DMS 273 treated with DMSO at 0.1 percent for 48 hours (cell line): ENCODE measurements around the gene RPUSD1.
"Not testable (repeated sequence)": the region's sequence is repeated elsewhere in the genome, so short reads cannot be mapped to it uniquely, and the experiment has no call there.

Source experiments
- DNase-seq: peaks from one replicate; lab custom pipeline; 2025; lab: John Stamatoyannopoulos, UW

Gene RPUSD1

DNA sequence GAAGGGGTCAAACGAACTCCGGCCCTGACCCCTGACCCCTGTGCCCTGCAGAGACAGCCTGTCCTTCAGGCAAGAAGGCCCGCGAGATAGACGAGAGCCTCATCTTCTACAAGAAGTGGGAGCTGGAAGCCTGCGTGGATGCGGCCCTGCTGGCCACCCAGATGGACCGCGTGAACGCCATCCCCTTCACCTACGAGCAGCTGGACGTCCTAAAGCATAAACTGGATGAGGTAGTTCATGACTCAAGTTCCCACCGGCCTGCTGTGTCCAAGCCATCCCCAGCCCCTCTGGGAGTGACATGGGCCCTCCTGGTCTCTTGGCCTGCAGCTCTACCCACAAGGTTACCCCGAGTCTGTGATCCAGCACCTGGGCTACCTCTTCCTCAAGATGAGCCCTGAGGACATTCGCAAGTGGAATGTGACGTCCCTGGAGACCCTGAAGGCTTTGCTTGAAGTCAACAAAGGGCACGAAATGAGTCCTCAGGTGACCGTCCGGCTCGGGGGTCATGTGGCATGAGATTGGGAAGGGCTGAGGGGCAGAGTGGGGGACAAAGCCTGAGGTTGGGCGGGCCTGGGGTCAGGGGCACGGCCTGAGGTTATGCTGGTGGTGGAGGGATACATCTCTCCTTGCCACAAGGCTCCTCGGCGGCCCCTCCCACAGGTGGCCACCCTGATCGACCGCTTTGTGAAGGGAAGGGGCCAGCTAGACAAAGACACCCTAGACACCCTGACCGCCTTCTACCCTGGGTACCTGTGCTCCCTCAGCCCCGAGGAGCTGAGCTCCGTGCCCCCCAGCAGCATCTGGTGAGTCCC, 22.0 kb downstream of the RPUSD1 start:
- DNase-seq: no peak

DNA sequence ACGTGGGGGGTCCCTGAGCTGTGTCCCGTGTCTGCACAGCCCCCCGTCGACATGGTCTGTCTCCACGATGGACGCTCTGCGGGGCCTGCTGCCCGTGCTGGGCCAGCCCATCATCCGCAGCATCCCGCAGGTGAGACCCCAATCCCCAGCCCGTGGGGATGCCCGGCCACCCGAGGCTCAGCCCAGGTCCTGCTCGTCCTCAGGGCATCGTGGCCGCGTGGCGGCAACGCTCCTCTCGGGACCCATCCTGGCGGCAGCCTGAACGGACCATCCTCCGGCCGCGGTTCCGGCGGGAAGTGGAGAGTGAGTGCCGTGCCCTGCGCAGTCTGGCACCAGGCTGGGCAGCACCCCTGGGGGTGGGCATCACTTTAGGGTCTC, 22.7 kb downstream of the RPUSD1 start:
- no peak for DNase-seq

GRCh38 chr16:764848-765487, 23.2 kb downstream of the RPUSD1 start:
- no peak for DNase-seq

DNA sequence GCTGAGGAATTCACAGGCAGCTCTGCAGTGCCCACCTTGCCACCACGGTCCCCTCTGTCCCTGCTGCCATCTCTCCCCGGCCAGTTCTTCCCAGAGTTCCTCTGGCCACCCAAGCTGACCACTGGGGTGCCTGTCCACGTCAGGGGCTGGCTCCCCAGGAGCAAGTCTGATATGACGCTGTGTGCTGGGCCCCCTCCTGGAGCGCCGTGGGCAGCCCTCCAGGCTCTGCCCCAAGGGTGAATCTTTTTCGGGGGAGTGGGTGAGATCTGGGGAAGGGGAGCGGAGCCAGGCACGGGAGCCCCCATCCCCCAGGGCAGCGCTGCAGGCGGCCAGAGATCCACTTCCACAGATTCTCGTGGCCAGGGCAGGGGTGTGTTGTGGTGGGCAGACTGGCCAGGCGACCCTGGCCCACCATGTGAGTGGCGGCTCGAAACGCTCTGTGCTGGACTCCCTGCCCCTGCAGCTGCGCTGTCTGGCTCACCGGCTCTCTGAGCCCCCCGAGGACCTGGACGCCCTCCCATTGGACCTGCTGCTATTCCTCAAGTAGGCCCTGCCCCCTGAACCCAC, 23.9 kb downstream of the RPUSD1 start:
- no peak for DNase-seq

DNA sequence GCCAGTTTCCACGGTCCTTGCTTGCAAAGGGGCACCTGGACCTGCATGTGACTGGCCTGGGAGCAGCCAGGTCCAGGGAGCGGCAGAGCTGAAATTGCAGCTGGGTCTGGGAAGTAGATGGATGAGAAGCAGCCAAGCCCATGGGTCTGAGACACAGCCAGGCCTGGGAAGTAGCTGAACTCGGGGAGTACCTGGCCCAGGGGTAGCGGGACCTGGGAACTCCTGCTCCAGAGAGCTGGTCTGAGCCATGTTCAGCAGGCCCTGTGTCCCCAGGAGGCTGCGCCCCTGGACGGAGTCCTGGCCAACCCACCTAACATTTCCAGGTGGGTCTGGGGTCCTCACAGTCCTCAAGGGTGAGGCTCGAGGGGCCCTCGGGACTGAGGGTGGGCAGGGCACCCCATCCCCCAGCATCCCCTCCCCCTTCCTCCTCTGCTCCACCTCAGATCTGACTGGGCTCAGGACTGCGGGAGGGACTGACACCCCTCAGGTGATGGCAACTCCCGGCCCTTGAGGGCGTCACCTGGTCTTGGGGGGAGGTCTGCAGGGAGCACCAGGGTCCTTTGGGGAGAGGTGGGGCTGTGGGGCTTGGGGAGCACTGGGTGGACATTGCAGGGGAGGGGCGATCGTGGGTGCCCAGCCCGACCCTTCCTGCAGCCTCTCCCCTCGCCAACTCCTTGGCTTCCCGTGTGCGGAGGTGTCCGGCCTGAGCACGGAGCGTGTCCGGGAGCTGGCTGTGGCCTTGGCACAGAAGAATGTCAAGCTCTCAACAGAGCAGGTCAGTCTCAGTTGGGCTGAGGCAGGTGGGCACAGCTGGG, 24.6 kb downstream of the RPUSD1 start:
- no peak for DNase-seq

DNA sequence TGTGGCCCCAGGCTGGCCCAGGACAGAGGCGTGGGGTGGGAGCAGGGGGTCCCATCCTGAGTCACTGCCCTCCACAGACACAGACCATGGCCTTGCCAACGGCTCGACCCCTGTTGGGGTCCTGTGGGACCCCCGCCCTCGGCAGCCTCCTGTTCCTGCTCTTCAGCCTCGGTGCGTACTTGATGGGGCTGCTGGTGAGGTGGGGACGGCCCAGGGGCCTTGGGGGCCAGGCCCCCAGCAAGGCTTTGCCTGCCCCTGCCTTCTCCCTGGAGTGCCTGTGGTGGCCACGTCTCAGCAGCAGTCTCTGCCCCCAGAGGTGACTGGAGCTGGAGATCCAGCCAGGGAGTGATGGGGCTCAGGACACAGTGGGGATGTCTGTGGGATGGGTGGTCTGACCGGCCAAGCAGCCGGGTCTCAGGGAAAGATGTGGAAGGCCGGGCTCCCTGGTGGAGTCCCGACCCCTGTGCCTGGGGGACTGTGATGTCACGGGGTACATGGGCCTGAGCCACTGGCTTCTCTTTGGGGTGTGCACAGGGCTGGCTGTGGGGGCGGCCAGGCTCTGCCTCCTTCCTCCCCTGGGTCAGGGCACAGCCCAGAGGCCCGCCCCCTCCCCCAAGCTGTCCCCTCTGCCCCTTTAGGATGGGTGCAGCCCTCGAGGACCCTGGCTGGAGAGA, 25.4 kb downstream of the RPUSD1 start:
- no peak for DNase-seq

DNA sequence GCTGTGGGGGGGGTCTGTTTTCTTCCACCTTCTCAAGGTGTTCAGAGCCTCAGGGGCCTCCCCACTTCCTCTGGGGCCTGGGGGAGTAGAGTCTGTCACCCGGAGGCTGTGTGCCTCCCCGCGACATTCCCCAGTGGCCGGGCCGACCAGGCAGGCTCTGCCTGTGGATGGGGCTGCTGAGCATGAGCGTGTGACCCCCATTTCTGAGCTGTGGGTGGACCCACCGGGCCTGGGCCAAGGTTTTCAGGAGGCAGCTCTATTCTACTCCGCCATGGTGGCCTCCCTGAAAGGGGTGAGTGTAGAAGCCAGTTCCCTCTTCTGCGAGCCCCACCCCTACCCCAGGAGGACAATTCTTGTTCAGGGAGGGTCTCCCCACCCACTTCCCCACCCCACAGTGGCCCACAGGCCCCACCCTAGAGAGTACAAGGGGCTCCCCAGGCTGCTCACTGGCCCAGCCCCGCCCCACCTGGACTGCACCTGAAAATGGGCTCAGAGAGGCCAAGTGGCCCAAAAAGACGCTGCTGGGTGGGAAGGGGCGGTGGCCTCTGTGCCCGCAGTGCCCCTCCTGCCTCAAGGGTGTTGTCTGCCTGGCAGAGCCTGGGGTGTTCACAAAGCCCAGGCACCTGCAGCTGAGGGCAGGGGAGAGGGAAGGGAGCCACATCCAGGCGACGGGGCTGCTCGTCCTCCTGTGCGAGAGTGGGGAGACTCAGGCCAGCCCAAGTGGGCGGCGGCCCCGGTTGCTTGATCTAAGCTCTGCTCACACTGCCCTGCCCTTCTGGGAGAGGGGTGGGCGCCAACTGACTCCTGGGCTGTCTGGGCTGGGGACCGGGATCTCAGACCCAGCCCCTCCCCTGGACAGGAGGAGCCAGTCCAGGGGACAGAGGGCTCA, 26.3 kb downstream of the RPUSD1 start:
- DNase-seq: no peak

- no peak for DNase-seq
These were observed 27.4 kb downstream of the RPUSD1 start, which contains the start of gene MSLN for GRCh38 chr16:760545-761343. TSS of gene MSLN (plus strand) at chr16:760734. CDS start at chr16:762681, 1,947 bp downstream.

DNA sequence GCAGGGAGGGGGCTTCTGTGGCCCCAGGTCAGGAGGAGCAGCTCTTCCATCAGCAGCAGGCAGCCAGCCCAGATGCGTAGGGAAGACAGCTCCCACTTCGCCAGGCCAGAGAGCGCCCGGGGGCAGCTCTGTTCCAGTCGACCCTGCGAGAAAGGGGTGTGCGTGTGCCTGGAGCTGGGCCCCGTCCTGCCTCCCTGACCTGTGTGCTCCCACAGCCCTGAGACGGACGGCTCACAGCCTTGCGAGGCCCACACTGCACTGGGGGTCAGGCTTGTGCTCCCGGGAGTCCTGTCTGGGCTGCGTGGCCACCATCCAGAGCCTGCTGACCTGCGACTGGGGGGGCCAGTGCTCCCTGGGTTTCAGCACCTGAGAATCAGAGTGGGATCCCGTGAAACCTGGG, 28.1 kb downstream of the RPUSD1 start:
- DNase-seq: no peak

GRCh38 chr16:759110-759910, 28.9 kb downstream of the RPUSD1 start:
- DNase-seq: no peak

GRCh38 chr16:756428-756827, 31.8 kb downstream of the RPUSD1 start:
- no peak for DNase-seq

DNA sequence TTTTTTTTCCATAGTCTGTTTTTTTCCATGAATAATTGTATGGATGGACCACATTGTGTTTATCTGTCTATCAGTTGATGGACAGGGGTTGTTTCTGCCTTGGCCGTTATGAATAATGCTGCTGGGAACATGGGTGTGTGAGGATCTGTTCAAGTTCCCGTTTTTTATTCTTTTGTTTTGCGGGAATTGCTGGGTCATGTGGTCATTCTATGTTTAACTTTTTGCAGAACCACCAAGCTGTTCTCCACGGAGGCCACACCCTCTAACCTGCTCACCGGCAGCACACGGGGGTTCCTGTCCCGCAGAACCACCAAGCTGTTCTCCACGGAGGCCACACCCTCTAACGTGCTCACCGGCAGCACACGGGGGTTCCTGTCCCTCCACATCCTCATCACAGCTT, 33.5 kb downstream of the RPUSD1 start:
- DNase-seq: no peak

GRCh38 chr16:754121-754607, 34.0 kb downstream of the RPUSD1 start:
- DNase-seq: not testable (repeated sequence)

DNA sequence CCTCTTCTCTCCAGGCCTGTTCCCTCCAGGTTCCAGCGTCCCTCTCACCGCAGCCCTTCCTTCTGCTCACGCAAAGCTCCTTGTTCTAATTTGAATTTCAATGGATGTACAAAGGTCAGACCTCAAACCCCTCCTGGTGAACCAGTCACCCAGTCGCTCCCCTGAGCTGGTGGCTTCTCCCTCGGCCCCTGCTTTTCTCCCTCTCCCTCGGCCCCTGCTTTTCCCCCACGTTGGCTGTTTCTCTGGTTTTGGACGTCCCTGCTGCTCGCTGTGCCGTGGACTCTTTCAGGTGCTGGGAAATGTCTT, 36.2 kb downstream of the RPUSD1 start:
- no peak for DNase-seq

DNA sequence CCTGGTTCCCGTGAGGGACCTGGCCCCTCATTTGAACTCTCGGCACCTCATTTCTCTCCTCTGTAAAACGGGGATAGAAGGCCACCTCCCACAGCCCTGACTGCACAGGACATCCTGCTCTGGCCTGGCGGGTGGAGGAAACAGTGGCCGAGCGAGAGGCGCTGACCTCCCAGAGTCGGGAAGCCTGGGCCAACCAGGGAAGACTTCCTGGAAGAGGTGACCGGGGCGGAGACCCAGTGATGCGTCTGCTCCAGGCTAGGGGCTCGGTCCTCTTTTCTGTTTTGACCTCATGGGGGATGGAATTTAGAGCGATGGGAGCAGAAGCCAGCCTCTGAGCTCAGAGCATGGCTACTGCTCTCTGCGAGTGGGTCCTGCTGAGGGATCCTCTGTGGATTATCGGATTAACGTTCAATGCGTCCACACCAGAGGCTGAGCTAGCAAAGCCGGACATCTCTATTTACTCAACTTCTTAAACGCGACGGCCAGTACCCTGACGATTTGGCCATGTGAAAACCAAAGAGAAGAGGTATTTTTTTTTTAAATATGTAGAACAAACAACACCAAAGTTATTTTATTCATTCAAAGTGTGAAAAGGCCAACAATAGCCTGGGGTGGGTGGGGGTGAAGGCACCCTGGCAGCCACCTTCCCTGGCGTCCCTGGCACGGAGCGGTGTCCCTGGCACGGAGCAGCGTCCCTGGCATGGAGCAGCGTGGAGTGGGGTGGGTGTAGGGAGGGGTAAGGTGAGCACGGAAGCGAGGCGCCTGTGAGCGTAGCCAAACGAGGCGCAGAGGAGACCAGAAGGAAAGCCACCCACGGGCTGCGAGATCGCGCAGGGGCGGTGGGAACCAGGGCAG, 36.8 kb downstream of the RPUSD1 start:
- no peak for DNase-seq

DNA sequence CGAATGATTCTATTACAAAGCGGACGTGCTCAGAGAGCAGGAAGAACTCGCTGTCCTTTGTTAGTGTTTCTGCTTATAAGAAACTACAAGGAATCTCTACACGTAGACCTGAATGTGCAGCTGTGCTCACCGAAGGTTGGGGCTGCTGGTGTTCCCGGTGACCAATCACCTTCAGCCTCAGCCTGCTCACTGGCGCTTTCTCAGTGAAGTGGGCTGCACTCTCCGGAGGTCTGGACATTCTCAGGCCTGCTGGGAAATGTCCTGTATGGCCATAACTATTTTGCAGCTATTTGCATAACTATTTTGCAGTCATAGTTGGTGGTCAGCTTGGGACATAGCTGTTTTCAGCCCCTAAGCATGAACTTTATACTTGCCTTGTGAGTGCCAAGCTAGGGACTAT, 37.7 kb downstream of the RPUSD1 start:
- DNase-seq: no peak

DNA sequence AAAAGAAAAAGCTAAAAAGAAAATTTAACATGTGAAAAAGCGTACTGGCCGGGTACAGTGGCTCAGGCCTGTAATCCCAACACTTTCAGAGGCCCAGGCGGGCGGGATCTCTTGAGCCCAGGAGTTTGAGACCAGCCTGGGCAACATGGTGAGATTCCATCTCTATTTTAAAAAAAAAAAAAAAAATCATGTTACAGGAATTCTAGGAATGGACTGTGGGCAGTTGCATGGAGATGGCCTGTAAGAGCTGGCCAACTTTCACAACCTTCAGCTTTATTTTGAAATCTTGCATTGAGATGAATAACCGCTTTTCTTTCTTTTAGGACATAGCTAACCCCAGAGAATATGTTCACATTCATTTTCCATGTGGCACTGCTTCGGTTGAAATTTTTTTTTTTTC, 39.2 kb downstream of the RPUSD1 start:
- no peak for DNase-seq
